ENCODE results near the gene UGP2.

GRCh38 chr2:63891488-63892030 lies 49.9 kb downstream of the UGP2 start:
- TF ChIP-seq CTCF (IDR thresholded peaks at IDR 0.05) (no peak), POLR2AphosphoS5 (IDR thresholded peaks at IDR 0.05) (no peak), POLR2A (IDR thresholded peaks at IDR 0.05; ENCODE audit: low read depth) (no peak), EP300 (IDR thresholded peaks at IDR 0.05) (no peak)
